Measurements from ENCODE around the gene LRWD1. TPM values are rescaled to one million over a fixed set of nuclear protein-coding genes. Genes with fewer than 3 reads are reported as not detected.

Gene LRWD1
- total RNA-seq, 2 donors from 2014 or later: 30.9 to 43.5 TPM

GRCh38 chr7:102434039-102434486, 30.7 kb upstream of the LRWD1 start:
- TF ChIP-seq, protein P1, sequence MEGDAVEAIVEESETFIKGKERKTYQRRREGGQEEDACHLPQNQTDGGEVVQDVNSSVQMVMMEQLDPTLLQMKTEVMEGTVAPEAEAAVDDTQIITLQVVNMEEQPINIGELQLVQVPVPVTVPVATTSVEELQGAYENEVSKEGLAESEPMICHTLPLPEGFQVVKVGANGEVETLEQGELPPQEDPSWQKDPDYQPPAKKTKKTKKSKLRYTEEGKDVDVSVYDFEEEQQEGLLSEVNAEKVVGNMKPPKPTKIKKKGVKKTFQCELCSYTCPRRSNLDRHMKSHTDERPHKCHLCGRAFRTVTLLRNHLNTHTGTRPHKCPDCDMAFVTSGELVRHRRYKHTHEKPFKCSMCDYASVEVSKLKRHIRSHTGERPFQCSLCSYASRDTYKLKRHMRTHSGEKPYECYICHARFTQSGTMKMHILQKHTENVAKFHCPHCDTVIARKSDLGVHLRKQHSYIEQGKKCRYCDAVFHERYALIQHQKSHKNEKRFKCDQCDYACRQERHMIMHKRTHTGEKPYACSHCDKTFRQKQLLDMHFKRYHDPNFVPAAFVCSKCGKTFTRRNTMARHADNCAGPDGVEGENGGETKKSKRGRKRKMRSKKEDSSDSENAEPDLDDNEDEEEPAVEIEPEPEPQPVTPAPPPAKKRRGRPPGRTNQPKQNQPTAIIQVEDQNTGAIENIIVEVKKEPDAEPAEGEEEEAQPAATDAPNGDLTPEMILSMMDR (conservative IDR thresholded peaks at IDR 0.05): no peak
- peak; percentile 58 for DNase-seq
- H3K36me3 Mint-ChIP-seq (ENCODE audit: low read depth): peaks cover 13% of the 10 kb centered on the region
- no peak overlapping the region for H3K27ac Mint-ChIP-seq
- H3K4me1 Mint-ChIP-seq: peaks cover 14% of the 10 kb centered on the region
- Histone ChIP-seq H3K4me3 (ENCODE audit: low read length) (peak overlapping the region; percentile 84), H3K27me3 (ENCODE audit: control insufficient read depth, insufficient read depth, low read length, poor library complexity, severe bottlenecking) (no peaks in the 10 kb centered on the region), H3K9ac (ENCODE audit: extremely low read depth, low read length, poor library complexity, severe bottlenecking) (peak overlapping the region; percentile 60), H3K27ac (ENCODE audit: low read depth, low read length) (no peak overlapping the region), H3K4me1 (ENCODE audit: control insufficient read depth, insufficient read depth, low read length) (no peaks in the 10 kb centered on the region), H3K36me3 (ENCODE audit: control insufficient read depth, insufficient read depth, low read length) (no peaks in the 10 kb centered on the region), H3K9me3 (ENCODE audit: control insufficient read depth, low read length) (no peaks in the 10 kb centered on the region)
- H3K27me3 Mint-ChIP-seq (ENCODE audit: insufficient read depth): no peaks in the 10 kb centered on the region
- no peaks in the 10 kb centered on the region for H3K9me3 Mint-ChIP-seq
- 53 to 70% methylated on average over 3 to 9 of the region's 9 CpGs for WGBS, 2 experiments (ENCODE audit: insufficient coverage in 1 of 2, insufficient read length in 1 of 2)
- H3K4me3 Mint-ChIP-seq: peak overlapping the region; percentile 66

GRCh38 chr7:102436118-102436517, 28.7 kb upstream of the LRWD1 start:
- Histone ChIP-seq H3K27me3 (ENCODE audit: control insufficient read depth, insufficient read depth, low read length, poor library complexity, severe bottlenecking) (no peaks in the 10 kb centered on the region), H3K36me3 (ENCODE audit: control insufficient read depth, insufficient read depth, low read length) (no peaks in the 10 kb centered on the region), H3K9ac (ENCODE audit: extremely low read depth, low read length, poor library complexity, severe bottlenecking) (no peak overlapping the region), H3K9me3 (ENCODE audit: control insufficient read depth, low read length) (no peaks in the 10 kb centered on the region), H3K4me1 (ENCODE audit: control insufficient read depth, insufficient read depth, low read length) (no peaks in the 10 kb centered on the region), H3K27ac (ENCODE audit: low read depth, low read length) (no peak overlapping the region), H3K4me3 (ENCODE audit: low read length) (no peak overlapping the region)
- Mint-ChIP-seq H3K9me3 (no peaks in the 10 kb centered on the region), H3K4me1 (peaks cover 12% of the 10 kb centered on the region), H3K36me3 (ENCODE audit: low read depth) (peaks cover 20% of the 10 kb centered on the region), H3K4me3 (no peak overlapping the region), H3K27me3 (ENCODE audit: insufficient read depth) (no peaks in the 10 kb centered on the region), H3K27ac (no peak overlapping the region)
- WGBS, 2 experiments (ENCODE audit: insufficient coverage in 1 of 2, insufficient read length in 1 of 2): 96 to 100% methylated on average over 9 to 10 of the region's 10 CpGs
- TF ChIP-seq, protein P1 (conservative IDR thresholded peaks at IDR 0.05): no peak
- no peak for DNase-seq

GRCh38 chr7:102439963-102440795, 24.6 kb upstream of the LRWD1 start:
- Histone ChIP-seq H3K27me3 (ENCODE audit: control insufficient read depth, insufficient read depth, low read length, poor library complexity, severe bottlenecking) (no peaks in the 10 kb centered on the region), H3K9ac (ENCODE audit: extremely low read depth, low read length, poor library complexity, severe bottlenecking) (no peak overlapping the region), H3K27ac (ENCODE audit: low read depth, low read length) (no peak overlapping the region), H3K9me3 (ENCODE audit: control insufficient read depth, low read length) (no peaks in the 10 kb centered on the region), H3K4me1 (ENCODE audit: control insufficient read depth, insufficient read depth, low read length) (no peaks in the 10 kb centered on the region), H3K4me3 (ENCODE audit: low read length) (no peak overlapping the region), H3K36me3 (ENCODE audit: control insufficient read depth, insufficient read depth, low read length) (peaks cover 4% of the 10 kb centered on the region)
- 73 to 90% methylated on average over 11 to 17 of the region's 17 CpGs for WGBS, 2 experiments (ENCODE audit: insufficient coverage in 1 of 2, insufficient read length in 1 of 2)
- peak overlapping the region; percentile 77 for H3K27ac Mint-ChIP-seq
- TF ChIP-seq, protein P1 (conservative IDR thresholded peaks at IDR 0.05): no peak
- H3K27me3 Mint-ChIP-seq (ENCODE audit: insufficient read depth): no peaks in the 10 kb centered on the region
- peaks cover 5% of the 10 kb centered on the region for H3K4me1 Mint-ChIP-seq
- peak; percentile 87 for DNase-seq
- peaks cover 39% of the 10 kb centered on the region for H3K36me3 Mint-ChIP-seq (ENCODE audit: low read depth)
- H3K4me3 Mint-ChIP-seq: no peak overlapping the region
- no peaks in the 10 kb centered on the region for H3K9me3 Mint-ChIP-seq

Data from endodermal cell (in vitro differentiated cells).